ENCODE data around the gene TSHZ3. TPM values are rescaled to one million over a fixed set of nuclear protein-coding genes. Genes with fewer than 3 reads are reported as not detected.
A peak's percentile ranks its signal among the peaks of the same experiment; 100 is the strongest.

TSHZ3 gene
- total and polyA plus RNA-seq, 9 of the 15 experiments (the other 6 are each of a cell fraction or from before 2014, with no cell fraction given) = 0.03 to 0.13 (median 0.05) TPM; not detected in 5

- 0 out of 2 replicates have a peak, but pooled peaks have one; percentile 24 for TF ChIP-seq FOSL1 (tag; conservative IDR thresholded peaks at IDR 0.05)
- peak; percentile 90 for TF ChIP-seq ZNF134 (CRISPR knock-in tag; conservative IDR thresholded peaks at IDR 0.05)
Measured at GRCh38 chr19:31312009-31312676, 37.1 kb downstream of the TSHZ3 start (continued).

GRCh38 chr19:31310432-31311133, 38.7 kb downstream of the TSHZ3 start:
- WGBS (ENCODE audit: insufficient coverage, low coverage, missing lambda C conversion rate) = 0% methylated on average over 4 of the region's 4 CpGs
- in situ Hi-C loops (cut with MboI) = no loop called here
- no peaks in the 10 kb centered on the region for H3K4me1 ChIP-seq (replicated peaks in 1 of 2; ENCODE audit: control insufficient read depth in 2 of 2, insufficient read depth in 2 of 2, low read length in 2 of 2)
- CTCF ChIA-PET (ENCODE audit: low intra/inter-chr PET ratio) = no interaction called here
- no peak overlapping the region for H3K4me2 ChIP-seq (ENCODE audit: insufficient read depth, low read length)
- no peak overlapping the region for H3K27ac ChIP-seq (ENCODE audit: extremely low read depth, low read depth, low read length)
- ATAC-seq = no peak
- H3K9me1 ChIP-seq (ENCODE audit: control insufficient read depth, insufficient read depth, low read length) = no peaks in the 10 kb centered on the region
- TF ChIP-seq ETV5 (CRISPR knock-in tag; IDR thresholded peaks at IDR 0.05; ENCODE audit: low read depth) (no peak), RUNX1 (IDR thresholded peaks at IDR 0.05; ENCODE audit: low read depth) (no peak), NBN (IDR thresholded peaks at IDR 0.05; ENCODE audit: low read depth) (no peak), CUX1 (CRISPR knock-in tag; IDR thresholded peaks at IDR 0.05) (no peak), ZKSCAN1 (IDR thresholded peaks at IDR 0.05; ENCODE audit: low read depth, low read length) (no peak), CCNT2 (IDR thresholded peaks at IDR 0.05; ENCODE audit: borderline replicate concordance, extremely low read depth, insufficient read length, low read depth, low read length) (no peak), MTA3 (IDR thresholded peaks at IDR 0.05; ENCODE audit: borderline replicate concordance) (no peak), PTTG1 (tag; IDR thresholded peaks at IDR 0.05; ENCODE audit: low read depth) (no peak), NFYB (IDR thresholded peaks at IDR 0.05; ENCODE audit: extremely low read depth, insufficient read length) (no peak), GABPB1 (CRISPR knock-in tag; IDR thresholded peaks at IDR 0.05) (no peak)
- no TSS peak for BruUV-seq (replicated peaks)
- no peaks in the 10 kb centered on the region for H3K79me2 ChIP-seq (ENCODE audit: control insufficient read depth, insufficient read depth, low read length)
- intact Hi-C loops (cut with micrococcal nuclease) = no loop called here
- no peak overlapping the region for H3K4me3 ChIP-seq
- H4K20me1 ChIP-seq (replicated peaks; ENCODE audit: control insufficient read depth, insufficient read depth, low read length) = no peaks in the 10 kb centered on the region
- POLR2A ChIA-PET = interaction anchor here (0.5 to 1.0 kb wide), 2 partner anchors 9 to 1648 kb away, joined by 3 read pairs; no protein-coding TSS in a partner anchor
- FAIRE-seq = no peak
- no peaks in the 10 kb centered on the region for H3K36me3 ChIP-seq (ENCODE audit: control insufficient read depth, insufficient read depth, low read length)
- H2AFZ ChIP-seq (ENCODE audit: low read depth, low read length) = no peak overlapping the region
- H3K9ac ChIP-seq (ENCODE audit: insufficient read depth in 1 of 2, low read depth in 2 of 2, low read length in 2 of 2) = no peak overlapping the region
- H3K27me3 ChIP-seq (ENCODE audit: control insufficient read depth in 2 of 2, insufficient read depth in 2 of 2, low read length in 2 of 2) = peaks cover 10 to 46% of the 10 kb centered on the region in 2 experiments; a peak in 3 of 5 replicates
- no peaks in the 10 kb centered on the region for H3K9me3 ChIP-seq (replicated peaks; ENCODE audit: control insufficient read depth, insufficient read depth, low read depth, low read length)
- no peak for DNase-seq (ENCODE audit: extremely low read depth in 1 of 4, low spot score in 3 of 4)

All from K562 (cell line).